GM18870 (cell line): Measurements from ENCODE around the gene SLC2A4.
"Not testable (repeated sequence)": the region's sequence is repeated elsewhere in the genome, so short reads cannot be mapped to it uniquely, and the experiment has no call there.

Experiments
- ATAC-seq: cut with Tn5 transposase; IDR thresholded peaks from one replicate; pipeline ENCODE4 v1.9.1; 2021; ENCODE audit warnings: moderate library complexity; ENCODE audit not compliant: unreplicated experiment

SLC2A4 gene

GRCh38 chr17:7281074-7281952 lies at the start of gene SLC2A4:
TSS of gene SLC2A4 (plus strand) at chr17:7281718. CDS start at chr17:7281935, 217 bp downstream.
- ATAC-seq, result no peak

- no peak for ATAC-seq
Measured at GRCh38 chr17:7232114-7232513, 49.4 kb upstream of the SLC2A4 start.

- no peak for ATAC-seq
Measured at GRCh38 chr17:7233701-7234082, 47.8 kb upstream of the SLC2A4 start.

- no peak for ATAC-seq
Measured at GRCh38 chr17:7234083-7234951, 47.2 kb upstream of the SLC2A4 start, which contains the start of gene DVL2. TSS of gene DVL2 (minus strand) at chr17:7234517. CDS start at chr17:7234262, 255 bp downstream.

GRCh38 chr17:7235693-7236665 lies 45.5 kb upstream of the SLC2A4 start:
- ATAC-seq, result no peak

- ATAC-seq, result no peak
Measured at GRCh38 chr17:7236808-7237207, 44.7 kb upstream of the SLC2A4 start.

GRCh38 chr17:7237266-7237760 lies 44.2 kb upstream of the SLC2A4 start:
- no peak for ATAC-seq

GRCh38 chr17:7237761-7238419 lies 43.6 kb upstream of the SLC2A4 start:
- ATAC-seq, result no peak

GRCh38 chr17:7238420-7239090 lies 43.0 kb upstream of the SLC2A4 start:
- no peak for ATAC-seq

GRCh38 chr17:7239091-7240027 lies 42.2 kb upstream of the SLC2A4 start, which contains the start of gene PHF23:
TSS of gene PHF23 (minus strand) at chr17:7239457. CDS start at chr17:7239279, 178 bp downstream.
- ATAC-seq, result peak; percentile 47

GRCh38 chr17:7240375-7240774 lies 41.1 kb upstream of the SLC2A4 start:
- no peak for ATAC-seq

GRCh38 chr17:7241090-7241733 lies 40.3 kb upstream of the SLC2A4 start:
- no peak for ATAC-seq

- ATAC-seq, result peak; percentile 29
Measured at GRCh38 chr17:7241783-7242716, 39.5 kb upstream of the SLC2A4 start, which contains the start of gene GABARAP. TSS of gene GABARAP (minus strand) at chr17:7242449. CDS start at chr17:7242330, 119 bp downstream.

GRCh38 chr17:7242717-7243452 lies 38.6 kb upstream of the SLC2A4 start:
- ATAC-seq, result peak; percentile 42

GRCh38 chr17:7243453-7243729 lies 38.1 kb upstream of the SLC2A4 start:
- no peak for ATAC-seq

- not testable (repeated sequence) for ATAC-seq
Measured at GRCh38 chr17:7243838-7244237, 37.7 kb upstream of the SLC2A4 start.
